ENCODE results near the gene VWA2. TPM values are rescaled to one million over a fixed set of nuclear protein-coding genes. Genes with fewer than 3 reads are reported as not detected.

Gene VWA2
- total RNA-seq, 2 donors from 2014 or later = 14.6 to 24.2 TPM

GRCh38 chr10:114300036-114300645, 61.1 kb downstream of the VWA2 start:
- Histone ChIP-seq H3K27ac (no peak overlapping the region), H3K4me1 (replicated peaks) (no peaks in the 10 kb centered on the region), H3K9me3 (no peaks in the 10 kb centered on the region), H3K36me3 (peaks cover 3 to 13% of the 10 kb centered on the region in 2 donors), H3K27me3 (replicated peaks; ENCODE audit: insufficient read depth) (no peaks in the 10 kb centered on the region), H3K4me3 (no peak overlapping the region)
- WGBS = 92% methylated on average over 16 of the region's 16 CpGs
- intact Hi-C loops (cut with DNase I) = loop anchor here (5.0 to 10.0 kb wide), 2 partner anchors 137 to 495 kb away; no protein-coding TSS in a partner anchor
- no peak for TF ChIP-seq POLR2A (IDR thresholded peaks at IDR 0.05)
- no peak for TF ChIP-seq CTCF (IDR thresholded peaks at IDR 0.05)
- no peak for TF ChIP-seq POLR2AphosphoS5 (IDR thresholded peaks at IDR 0.05)
- DNase-seq (ENCODE audit: low spot score) = no peak

GRCh38 chr10:114301177-114301576, 62.1 kb downstream of the VWA2 start:
- Histone ChIP-seq H3K9me3 (no peaks in the 10 kb centered on the region), H3K36me3 (peaks cover 2 to 10% of the 10 kb centered on the region in 2 donors), H3K27me3 (replicated peaks; ENCODE audit: insufficient read depth) (no peaks in the 10 kb centered on the region), H3K4me3 (no peak overlapping the region), H3K27ac (no peak overlapping the region), H3K4me1 (replicated peaks) (no peaks in the 10 kb centered on the region)
- DNase-seq (ENCODE audit: low spot score) = no peak
- TF ChIP-seq CTCF (IDR thresholded peaks at IDR 0.05) = no peak
- TF ChIP-seq POLR2A (IDR thresholded peaks at IDR 0.05) = no peak
- no peak for TF ChIP-seq POLR2AphosphoS5 (IDR thresholded peaks at IDR 0.05)
- intact Hi-C loops (cut with DNase I) = loop anchor here (5.0 to 10.0 kb wide), 2 partner anchors 136 to 494 kb away; no protein-coding TSS in a partner anchor
- 98% methylated on average over 9 of the region's 9 CpGs for WGBS

GRCh38 chr10:114301951-114302710, 63.1 kb downstream of the VWA2 start:
- no peak overlapping the region for H3K4me3 ChIP-seq
- H3K4me1 ChIP-seq (replicated peaks) = no peaks in the 10 kb centered on the region
- 56% methylated on average over 13 of the region's 14 CpGs for WGBS
- no peak for DNase-seq (ENCODE audit: low spot score)
- no peak for TF ChIP-seq CTCF (IDR thresholded peaks at IDR 0.05)
- no peak for TF ChIP-seq POLR2A (IDR thresholded peaks at IDR 0.05)
- no peak for TF ChIP-seq POLR2AphosphoS5 (IDR thresholded peaks at IDR 0.05)
- H3K36me3 ChIP-seq = peaks cover 0 to under 1% of the 10 kb centered on the region in 2 donors
- H3K27me3 ChIP-seq (replicated peaks; ENCODE audit: insufficient read depth) = no peaks in the 10 kb centered on the region
- intact Hi-C loops (cut with DNase I) = loop anchor here (5.0 to 10.0 kb wide), 2 partner anchors 135 to 493 kb away; no protein-coding TSS in a partner anchor
- H3K9me3 ChIP-seq = no peaks in the 10 kb centered on the region
- H3K27ac ChIP-seq = peak overlapping the region in 1 of 2 donors; percentile 10

- Histone ChIP-seq H3K4me1 (replicated peaks) (no peaks in the 10 kb centered on the region), H3K9me3 (no peaks in the 10 kb centered on the region), H3K27me3 (replicated peaks; ENCODE audit: insufficient read depth) (no peaks in the 10 kb centered on the region), H3K36me3 (no peaks in the 10 kb centered on the region), H3K27ac (no peak overlapping the region), H3K4me3 (no peak overlapping the region)
- TF ChIP-seq CTCF (IDR thresholded peaks at IDR 0.05) (no peak), POLR2AphosphoS5 (IDR thresholded peaks at IDR 0.05) (no peak), POLR2A (IDR thresholded peaks at IDR 0.05) (no peak)
- intact Hi-C loops (cut with DNase I) = loop anchor here (5.0 to 10.0 kb wide), 2 partner anchors 134 to 491 kb away; no protein-coding TSS in a partner anchor
- 58% methylated on average over 10 of the region's 10 CpGs for WGBS
- DNase-seq (ENCODE audit: low spot score) = no peak
Measured at GRCh38 chr10:114303556-114303955, 64.5 kb downstream of the VWA2 start.

Data from prostate gland (tissue), 2 donors.